Endothelial cell (in vitro differentiated cells): ENCODE results near the gene RAP2C. TPM values are rescaled to one million over a fixed set of nuclear protein-coding genes. Genes with fewer than 3 reads are reported as not detected.
"Not testable (repeated sequence)": the region's sequence is repeated elsewhere in the genome, so short reads cannot be mapped to it uniquely, and the experiment has no call there.

ENCODE experiments used
- DNase-seq: peaks from one replicate; pipeline ENCODE4 v3.0.0; 2021; ENCODE audit warnings: low spot score
- H3K27ac Mint-ChIP-seq: one replicate; pipeline ENCODE4 v1.8.0; 2021; ENCODE audit warnings: mixed read lengths, inconsistent platforms; ENCODE audit not compliant: unreplicated experiment
- H3K27me3 Mint-ChIP-seq: one replicate; pipeline ENCODE4 v1.8.0; 2021; ENCODE audit warnings: mild to moderate bottlenecking, moderate library complexity, mixed read lengths, inconsistent platforms; ENCODE audit not compliant: unreplicated experiment
- H3K36me3 Mint-ChIP-seq: one replicate; pipeline ENCODE4 v1.8.0; 2021; ENCODE audit warnings: mild to moderate bottlenecking, low read depth, mixed read lengths, inconsistent platforms; ENCODE audit not compliant: unreplicated experiment
- H3K4me1 Mint-ChIP-seq: one replicate; pipeline ENCODE4 v1.8.0; 2021; ENCODE audit warnings: mild to moderate bottlenecking, mixed read lengths, inconsistent platforms; ENCODE audit not compliant: unreplicated experiment
- H3K4me3 Mint-ChIP-seq: one replicate; pipeline ENCODE4 v1.8.0; 2021; ENCODE audit warnings: mild to moderate bottlenecking, mixed read lengths, inconsistent platforms; ENCODE audit not compliant: unreplicated experiment
- H3K9me3 Mint-ChIP-seq: one replicate; pipeline ENCODE4 v1.8.0; 2021; ENCODE audit warnings: mixed read lengths, inconsistent platforms; ENCODE audit not compliant: unreplicated experiment
- total RNA-seq: library from RNA; stranded (reverse); fragmentation: NEBNext Ultra II Directional; extraction: Animal tissue kit (Norgen Biotek cat#: 25700); gene quantifications from one replicate; pipeline ENCODE4 v1.2.1, GENCODE V29; 2021; ENCODE audit not compliant: unreplicated experiment
- TF ChIP-seq, protein P1 (sequence below): fragments of 200-600 bp; sonication (generic); IDR thresholded peaks from one replicate; pipeline ENCODE4 v1.5.0; 2021; ENCODE audit warnings: antibody characterized with exemption; ENCODE audit not compliant: unreplicated experiment

The RAP2C gene
- total RNA-seq, 1 donor from 2014 or later: 50.0 TPM

DNA sequence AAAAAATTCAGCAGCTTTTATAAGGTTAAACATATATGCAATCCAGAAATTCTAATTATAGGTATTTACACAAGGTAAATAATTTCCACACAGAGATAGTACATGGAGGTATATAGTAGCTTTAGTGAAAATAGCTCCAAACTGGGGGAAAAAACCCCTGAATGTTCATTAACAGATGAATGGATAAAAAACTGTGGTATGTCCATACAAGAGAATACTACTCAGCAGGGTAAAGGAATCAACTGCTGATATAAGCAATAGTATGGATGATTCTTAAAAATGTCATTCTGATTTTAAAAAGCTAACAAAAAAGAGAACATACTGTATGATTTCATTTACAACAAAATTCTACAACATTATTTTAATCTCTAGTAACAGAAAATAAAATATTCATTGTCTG is 54.2 kb downstream of the RAP2C start:
- no peaks in the 10 kb centered on the region for H3K36me3 Mint-ChIP-seq
- TF ChIP-seq, protein P1, sequence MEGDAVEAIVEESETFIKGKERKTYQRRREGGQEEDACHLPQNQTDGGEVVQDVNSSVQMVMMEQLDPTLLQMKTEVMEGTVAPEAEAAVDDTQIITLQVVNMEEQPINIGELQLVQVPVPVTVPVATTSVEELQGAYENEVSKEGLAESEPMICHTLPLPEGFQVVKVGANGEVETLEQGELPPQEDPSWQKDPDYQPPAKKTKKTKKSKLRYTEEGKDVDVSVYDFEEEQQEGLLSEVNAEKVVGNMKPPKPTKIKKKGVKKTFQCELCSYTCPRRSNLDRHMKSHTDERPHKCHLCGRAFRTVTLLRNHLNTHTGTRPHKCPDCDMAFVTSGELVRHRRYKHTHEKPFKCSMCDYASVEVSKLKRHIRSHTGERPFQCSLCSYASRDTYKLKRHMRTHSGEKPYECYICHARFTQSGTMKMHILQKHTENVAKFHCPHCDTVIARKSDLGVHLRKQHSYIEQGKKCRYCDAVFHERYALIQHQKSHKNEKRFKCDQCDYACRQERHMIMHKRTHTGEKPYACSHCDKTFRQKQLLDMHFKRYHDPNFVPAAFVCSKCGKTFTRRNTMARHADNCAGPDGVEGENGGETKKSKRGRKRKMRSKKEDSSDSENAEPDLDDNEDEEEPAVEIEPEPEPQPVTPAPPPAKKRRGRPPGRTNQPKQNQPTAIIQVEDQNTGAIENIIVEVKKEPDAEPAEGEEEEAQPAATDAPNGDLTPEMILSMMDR: no peak
- H3K4me3 Mint-ChIP-seq: no peak overlapping the region
- H3K27me3 Mint-ChIP-seq: peaks cover 1% of the 10 kb centered on the region
- no peaks in the 10 kb centered on the region for H3K4me1 Mint-ChIP-seq
- no peak for DNase-seq
- peaks cover 7% of the 10 kb centered on the region for H3K9me3 Mint-ChIP-seq
- H3K27ac Mint-ChIP-seq: no peak overlapping the region

DNA sequence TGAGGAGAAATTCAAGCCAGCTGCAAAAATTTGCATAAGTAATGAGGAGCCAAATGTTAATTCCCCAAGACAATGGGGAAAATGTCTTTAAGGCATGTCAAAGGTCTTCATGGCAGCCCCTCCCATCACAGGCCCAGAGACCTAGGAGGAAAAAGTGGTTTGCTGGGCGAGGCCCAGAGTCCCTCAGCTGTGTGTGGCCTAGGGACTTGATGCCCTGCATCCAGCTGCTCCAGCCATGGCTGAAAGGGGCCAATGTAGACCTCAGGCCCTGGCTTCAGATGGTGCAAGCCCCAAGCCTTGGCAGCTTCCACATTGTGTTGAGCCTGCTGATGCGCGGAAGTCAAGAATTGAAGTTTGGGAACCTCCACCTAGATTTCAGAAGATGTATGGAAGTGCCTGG is 56.2 kb downstream of the RAP2C start:
- H3K4me3 Mint-ChIP-seq, H3K9me3 Mint-ChIP-seq, H3K27ac Mint-ChIP-seq, H3K36me3 Mint-ChIP-seq, H3K4me1 Mint-ChIP-seq, DNase-seq, H3K27me3 Mint-ChIP-seq: not testable (repeated sequence)

- H3K4me3 Mint-ChIP-seq: no peak overlapping the region
- no peak overlapping the region for H3K27ac Mint-ChIP-seq
- TF ChIP-seq, protein P1: no peak
Observed at GRCh38 chrX:132153166-132153565, 66.1 kb downstream of the RAP2C start.

More at GRCh38 chrX:132153166-132153565, 66.1 kb downstream of the RAP2C start:
- no peaks in the 10 kb centered on the region for H3K27me3 Mint-ChIP-seq
- no peaks in the 10 kb centered on the region for H3K9me3 Mint-ChIP-seq
- DNase-seq: no peak
- H3K36me3 Mint-ChIP-seq: no peaks in the 10 kb centered on the region
- H3K4me1 Mint-ChIP-seq: peaks cover 9% of the 10 kb centered on the region

Other genes starting within 250 kb of the RAP2C start
- gene STK26, start 196.1 kb downstream of the RAP2C start, total RNA-seq: 29.7 TPM
- not detected for gene FRMD7, start 91.4 kb downstream of the RAP2C start, total RNA-seq